Hepatocyte (in vitro differentiated cells): Measurements from ENCODE around the gene ADA.

Experiments used
- CTCF ChIP-seq: fragments of 200-600 bp; sonication (generic); IDR thresholded peaks from 2 replicates; pipeline ENCODE4 v1.5.1; 2016; ENCODE audit warnings: antibody characterized with exemption, mild to moderate bottlenecking; ENCODE audit not compliant: poor library complexity
- EZH2 ChIP-seq: fragments of 200-600 bp; sonication (generic); IDR thresholded peaks from 2 replicates; pipeline ENCODE4 v1.6.1; 2016; ENCODE audit warnings: antibody characterized with exemption, mild to moderate bottlenecking, borderline replicate concordance
- EZH2phosphoT487 ChIP-seq: fragments of 200-600 bp; sonication (generic); IDR thresholded peaks from one replicate; pipeline ENCODE4 v1.6.1; 2018; ENCODE audit warnings: antibody characterized with exemption, mild to moderate bottlenecking, low read depth, moderate library complexity; ENCODE audit not compliant: unreplicated experiment, severe bottlenecking

- no peak for TF ChIP-seq CTCF
- TF ChIP-seq EZH2: no peak
- TF ChIP-seq EZH2phosphoT487: no peak
Measured at GRCh38 chr20:44572551-44573500, 78.7 kb downstream of the ADA start.
